Hippocampal formation (tissue), 2 donors: ENCODE results near the gene KIAA1671.
"Not testable (repeated sequence)": the region's sequence is repeated elsewhere in the genome, so short reads cannot be mapped to it uniquely, and the experiment has no call there.

Experiments used
- DNase-seq, 2 donors: peaks; one replicate each; lab custom pipeline; 2025; lab: John Stamatoyannopoulos, UW

The KIAA1671 gene

DNA sequence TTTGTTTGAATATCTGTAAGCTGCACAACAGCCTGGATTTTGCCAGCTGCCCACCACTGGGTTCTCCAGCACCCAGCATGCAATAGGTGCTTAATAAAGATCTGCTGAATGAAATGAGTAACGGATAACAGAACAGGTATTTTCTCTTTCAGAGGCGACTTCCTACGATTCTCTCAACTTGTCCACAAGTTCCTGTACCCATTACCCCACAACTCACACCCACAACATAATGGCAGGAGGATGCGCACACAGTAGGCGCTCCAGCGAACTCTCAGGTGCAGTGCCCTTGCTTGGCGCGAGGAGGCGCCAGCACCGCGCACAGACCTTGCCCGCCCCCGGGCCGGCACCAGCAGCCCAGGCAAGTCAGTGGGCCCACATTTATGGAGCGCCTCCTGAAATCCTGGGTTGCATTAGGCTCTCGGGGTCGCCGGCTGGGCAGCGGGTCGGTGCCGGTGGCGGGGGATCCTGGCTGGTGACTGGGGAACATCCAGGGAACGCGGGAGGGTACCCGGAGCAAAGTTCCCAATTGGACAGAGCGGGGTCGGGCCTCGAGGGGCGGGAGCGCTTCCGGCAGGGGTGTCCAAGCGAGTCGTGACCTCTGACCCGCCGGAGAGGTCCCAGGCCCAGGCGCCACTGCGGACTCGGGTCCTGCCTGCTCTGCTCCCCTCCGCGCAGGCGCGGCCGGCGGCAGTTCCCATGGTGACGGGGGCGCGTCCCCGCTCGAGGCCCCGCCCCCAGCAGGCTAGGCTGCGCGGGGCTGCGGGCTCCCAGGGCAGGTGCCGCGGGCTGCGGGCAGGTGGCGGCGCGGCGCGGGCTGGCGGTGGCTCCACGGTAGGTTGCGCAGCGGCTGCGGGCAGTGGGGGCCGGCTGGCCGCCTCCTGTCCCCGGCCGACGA, at the start of gene KIAA1671:
TSS of gene KIAA1671 (plus strand) at position 775 of the 895 bp plus-strand sequence. CDS start 75,284 bp downstream, outside the sequence.
- DNase-seq, result peak; percentile 58 to 75

DNA sequence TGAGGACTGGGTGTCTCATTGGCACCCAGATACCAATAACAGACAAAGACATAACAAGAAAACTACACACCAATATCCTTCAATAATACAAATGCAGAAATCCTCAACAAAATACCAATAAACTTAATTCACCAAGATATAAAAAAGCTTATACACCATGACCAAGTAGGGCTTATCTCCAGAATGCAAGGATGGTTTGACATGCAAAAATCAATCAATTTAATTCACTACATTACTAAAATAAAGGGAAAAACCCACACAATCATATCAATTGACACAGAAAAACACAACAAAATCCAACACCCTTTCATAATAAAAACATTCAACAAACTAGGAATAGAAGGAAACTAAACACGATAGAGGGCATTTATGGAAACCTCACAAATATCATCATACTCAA, 46.6 kb upstream of the KIAA1671 start:
- DNase-seq, result no peak

DNA sequence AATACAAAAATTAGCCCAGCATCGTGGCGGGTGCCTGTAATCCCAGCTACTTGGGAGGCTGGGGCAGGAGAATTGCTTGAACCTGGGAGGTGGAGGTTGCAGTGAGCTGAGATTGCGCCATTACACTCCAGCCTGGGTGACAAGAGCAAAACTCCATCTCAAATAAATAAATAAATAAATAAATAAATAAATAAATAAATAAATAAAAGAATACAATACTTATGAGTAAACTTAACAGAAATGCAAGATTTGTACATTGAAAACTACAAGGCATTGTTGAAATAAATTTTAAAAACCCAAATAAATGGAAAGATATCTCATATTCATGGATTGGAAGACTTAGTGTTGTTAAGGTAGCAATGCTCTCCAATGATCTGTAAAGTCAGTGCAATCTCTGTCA, 45.4 kb upstream of the KIAA1671 start:
- DNase-seq, result not testable (repeated sequence)

DNA sequence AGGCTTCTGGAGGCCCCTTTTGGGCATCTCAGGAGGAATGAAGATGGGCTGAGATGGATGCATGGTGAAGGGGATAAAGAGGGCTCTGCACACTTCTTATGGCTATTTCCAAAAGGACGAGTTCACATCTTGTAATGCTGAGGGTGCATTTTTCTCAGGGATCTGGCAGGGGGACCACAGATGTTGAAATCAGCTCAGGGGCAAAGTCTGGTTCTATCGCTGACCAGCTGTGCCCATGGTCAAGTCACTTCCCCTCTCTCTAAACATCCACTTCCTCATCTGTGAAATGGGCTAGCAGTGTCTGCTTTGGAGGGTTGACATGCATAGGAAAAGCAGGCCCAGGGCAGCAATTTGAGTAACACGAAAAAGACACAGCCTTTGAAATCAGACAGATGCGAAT, 32.5 kb upstream of the KIAA1671 start:
- DNase-seq, result no peak

DNA sequence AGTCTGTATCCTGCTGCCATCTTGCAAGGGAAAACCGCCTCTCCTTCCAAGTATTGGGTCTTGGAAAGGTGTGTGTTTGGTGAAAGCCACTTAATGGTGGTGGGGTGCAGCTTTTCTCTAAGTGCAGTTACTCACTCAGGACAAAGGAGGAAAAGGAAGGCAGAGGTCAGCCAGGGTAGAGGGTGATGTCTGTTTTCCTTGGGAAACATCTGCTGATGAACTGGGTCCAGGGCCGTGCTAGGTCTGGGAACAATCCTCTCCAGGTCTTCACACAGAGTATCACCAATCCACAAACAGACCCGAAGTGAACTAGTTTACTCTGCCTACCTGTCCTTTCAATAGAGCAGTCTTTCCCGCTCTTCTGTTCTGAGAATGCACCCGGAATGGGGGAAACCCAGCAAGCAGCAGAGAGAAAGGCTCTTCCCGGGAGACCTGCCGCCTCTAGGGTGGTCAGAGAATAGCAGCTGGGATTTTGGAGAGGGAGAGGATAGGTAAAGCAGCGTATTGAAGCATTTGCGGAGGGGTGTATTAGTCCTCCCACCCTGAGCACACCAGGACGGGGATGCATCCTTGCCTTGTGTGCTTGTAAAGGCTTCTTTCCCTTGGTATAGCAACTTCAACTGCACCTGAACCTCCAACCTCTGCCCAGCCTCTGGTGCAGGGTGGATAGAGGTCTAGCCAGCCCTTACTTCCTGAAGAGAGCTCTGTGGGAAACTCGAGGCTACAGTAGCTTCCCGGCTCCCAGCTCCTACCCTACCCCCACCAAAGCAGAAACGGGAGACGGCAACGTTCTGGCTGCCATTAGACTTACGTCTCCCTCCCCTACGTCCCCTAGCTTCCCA, 26.7 kb upstream of the KIAA1671 start:
- no peak for DNase-seq

DNA sequence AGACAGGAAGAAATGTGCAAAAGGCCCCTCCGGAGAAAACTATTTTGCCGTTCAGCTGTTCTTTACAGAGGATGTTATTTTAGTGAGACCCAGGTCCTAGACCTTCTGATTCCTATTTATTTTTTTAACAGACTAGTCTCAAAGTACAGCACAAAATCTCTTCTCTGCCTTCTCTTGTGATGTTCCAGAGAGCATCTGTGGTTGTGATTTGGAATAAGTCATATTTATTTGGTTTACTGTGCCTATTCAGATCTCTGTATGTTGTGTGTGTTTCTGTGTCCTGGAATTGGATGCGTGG, 26.1 kb upstream of the KIAA1671 start:
- no peak for DNase-seq

DNA sequence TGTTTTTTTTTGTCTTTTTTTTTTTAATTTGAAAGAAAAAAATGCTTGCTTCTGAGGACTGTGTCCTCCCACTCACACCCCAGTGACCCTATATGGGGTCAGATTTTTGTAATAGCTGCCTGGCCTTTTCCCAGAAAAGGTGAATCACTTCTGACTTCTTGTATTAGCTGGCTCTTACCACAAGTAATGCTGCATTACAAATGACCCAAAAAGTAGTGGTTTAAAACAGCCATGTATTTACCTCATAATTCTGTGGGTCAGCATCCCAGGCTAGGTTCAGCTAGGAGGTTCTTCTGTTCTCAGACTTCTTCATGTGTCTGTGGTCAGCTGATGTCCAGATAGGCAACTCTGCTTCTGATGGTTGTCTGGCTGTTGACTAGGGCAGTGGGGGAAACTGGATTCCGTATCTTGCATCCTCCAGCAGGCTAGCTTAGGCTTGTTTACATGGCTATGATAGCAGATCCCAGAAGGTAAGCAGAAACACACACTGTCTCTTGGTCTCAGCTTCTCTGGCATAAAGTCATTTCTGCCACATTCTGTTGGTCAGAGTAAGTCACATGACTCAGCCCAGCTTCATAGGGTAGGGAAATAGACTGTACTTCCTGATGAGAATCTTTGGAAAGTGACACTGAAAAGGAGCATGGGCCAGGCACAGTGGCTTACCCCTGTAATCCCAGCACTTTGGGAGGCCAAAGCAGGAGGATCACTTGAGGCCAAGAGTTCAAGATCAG, 25.5 kb upstream of the KIAA1671 start:
- no peak for DNase-seq

DNA sequence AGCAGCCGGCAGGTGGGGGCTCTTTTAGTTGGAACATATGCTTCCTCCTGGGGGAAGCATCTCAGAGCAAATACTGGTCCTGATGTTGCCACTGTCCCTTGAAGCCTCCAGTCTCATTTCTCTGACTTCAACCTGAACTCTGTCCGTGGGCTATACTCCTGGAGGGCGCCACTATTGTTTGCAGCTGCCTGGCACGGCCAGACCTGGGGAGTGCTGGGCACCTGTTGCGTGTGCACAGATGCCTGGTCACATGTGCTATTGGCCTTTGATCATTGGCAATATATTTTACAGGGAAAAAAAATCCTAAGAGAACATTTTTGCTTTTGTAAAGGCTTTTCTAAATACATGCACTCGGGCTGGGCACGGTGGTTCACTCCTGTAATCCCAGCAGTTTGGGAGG, 24.2 kb upstream of the KIAA1671 start:
- DNase-seq, result no peak

DNA sequence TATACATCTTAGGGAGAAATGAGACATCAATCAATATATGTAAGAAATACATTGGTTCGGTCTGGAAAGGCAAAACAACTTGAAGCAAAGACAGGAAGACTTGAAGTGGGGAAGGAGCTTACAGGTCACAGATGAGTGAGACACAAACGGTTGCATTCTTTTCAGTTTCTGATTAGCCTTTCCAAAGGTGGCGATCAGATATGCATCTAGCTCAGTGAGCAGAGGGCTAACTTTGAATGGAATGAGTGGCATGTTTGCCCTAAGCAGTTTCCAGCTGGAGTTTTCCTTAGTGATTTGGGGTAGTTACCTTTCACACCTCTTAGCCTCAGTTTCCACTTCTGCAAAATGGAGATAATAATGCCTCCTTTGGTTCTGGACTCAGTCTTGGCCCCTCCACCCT, 21.8 kb upstream of the KIAA1671 start:
- DNase-seq, result no peak

DNA sequence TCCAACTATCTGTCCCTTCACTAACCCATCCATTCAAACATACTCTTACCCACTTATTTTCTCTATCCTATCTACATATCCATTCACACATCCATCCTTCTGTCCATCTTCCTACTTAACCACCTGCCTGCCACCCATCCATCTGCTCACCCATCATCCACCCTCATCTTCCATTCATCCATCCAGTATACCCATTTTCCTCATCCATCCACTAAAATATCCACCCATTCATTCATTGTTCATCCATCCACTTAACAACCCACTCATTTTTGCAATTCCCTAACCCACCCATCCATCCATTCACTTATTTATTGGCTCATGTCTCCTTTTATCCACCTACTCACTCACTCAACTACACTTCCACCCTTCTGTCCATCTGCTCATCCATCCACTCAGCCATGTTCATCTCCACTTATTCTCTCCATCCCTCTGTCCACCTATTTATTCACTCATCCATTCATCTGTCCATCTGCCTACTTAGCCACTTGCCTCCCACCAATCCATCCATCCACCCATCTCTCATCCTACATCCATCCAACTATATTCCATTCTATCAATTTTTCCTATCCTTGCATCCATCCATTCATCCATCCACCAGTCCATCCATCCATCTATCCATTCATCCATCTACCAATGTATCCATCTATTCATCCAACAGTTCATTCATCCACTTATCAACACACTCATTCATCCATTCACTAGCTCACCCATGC, 16.6 kb upstream of the KIAA1671 start:
- no peak for DNase-seq

DNA sequence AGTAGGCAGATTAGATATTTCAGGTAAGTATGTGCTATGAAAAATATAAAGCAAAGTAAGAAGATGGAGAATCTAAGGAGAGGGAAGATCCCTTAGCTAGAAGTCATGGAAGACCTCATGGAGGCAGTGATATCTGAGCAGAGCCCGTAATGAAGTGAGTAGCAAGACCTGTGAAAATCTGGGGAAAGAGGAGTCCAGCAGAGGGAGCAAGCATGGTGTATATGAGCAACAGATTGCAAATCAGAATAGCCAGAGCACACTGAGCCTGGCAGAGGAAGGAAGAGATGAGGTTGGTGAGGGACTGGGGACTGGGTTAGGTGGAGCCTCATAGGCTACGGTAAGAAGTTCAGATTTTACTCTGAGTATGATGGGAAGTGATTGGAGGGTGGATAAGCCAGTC, 15.4 kb upstream of the KIAA1671 start:
- no peak for DNase-seq

DNA sequence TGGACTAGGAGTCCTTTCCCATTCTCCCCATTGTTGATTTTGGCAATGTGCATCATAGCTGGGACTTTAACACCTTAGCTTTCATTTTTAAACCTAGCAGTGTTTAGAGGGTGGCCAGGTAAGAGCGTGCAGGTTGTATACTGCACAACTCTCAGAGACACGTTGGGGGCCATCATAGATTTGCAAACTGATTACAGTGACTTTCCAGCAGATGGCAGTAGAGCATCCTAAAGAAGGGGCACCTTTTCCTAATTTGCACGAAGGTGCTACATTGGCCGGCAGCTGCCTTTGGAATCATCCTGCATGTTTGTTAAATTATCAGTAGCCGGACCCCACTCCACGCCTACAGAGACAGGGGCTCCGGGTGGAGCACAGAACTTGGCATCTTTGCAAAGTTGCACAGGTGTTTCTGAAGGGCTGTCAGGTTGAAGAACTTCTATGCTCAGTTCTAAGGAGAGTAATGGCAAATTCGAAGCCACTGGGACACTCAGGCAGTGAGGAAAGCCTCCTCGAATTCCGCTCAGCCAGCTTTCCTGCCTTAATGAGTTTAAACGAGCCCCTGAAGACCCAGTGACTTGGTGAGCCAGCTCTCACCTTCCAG, 13.7 kb upstream of the KIAA1671 start:
- DNase-seq, result no peak

DNA sequence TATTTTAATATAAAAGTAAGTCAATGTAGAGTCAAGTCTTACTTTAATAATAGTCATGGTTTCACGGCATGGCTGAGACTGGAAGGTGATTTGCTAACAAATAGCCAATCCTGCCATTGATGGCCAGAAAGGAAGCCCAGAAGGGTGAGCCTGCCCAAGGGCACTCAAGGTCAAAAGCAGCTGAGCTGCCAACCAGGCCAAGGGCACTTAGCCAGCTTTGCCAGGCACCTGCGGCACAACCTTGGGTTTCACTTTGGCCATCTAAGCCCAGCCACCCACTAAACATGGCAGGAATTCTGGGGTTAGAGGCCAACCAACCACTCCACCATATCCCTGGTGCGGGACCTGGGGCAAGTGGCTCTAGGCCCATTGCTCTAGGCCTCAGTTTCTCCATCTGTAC, 10.2 kb upstream of the KIAA1671 start:
- DNase-seq, result no peak

DNA sequence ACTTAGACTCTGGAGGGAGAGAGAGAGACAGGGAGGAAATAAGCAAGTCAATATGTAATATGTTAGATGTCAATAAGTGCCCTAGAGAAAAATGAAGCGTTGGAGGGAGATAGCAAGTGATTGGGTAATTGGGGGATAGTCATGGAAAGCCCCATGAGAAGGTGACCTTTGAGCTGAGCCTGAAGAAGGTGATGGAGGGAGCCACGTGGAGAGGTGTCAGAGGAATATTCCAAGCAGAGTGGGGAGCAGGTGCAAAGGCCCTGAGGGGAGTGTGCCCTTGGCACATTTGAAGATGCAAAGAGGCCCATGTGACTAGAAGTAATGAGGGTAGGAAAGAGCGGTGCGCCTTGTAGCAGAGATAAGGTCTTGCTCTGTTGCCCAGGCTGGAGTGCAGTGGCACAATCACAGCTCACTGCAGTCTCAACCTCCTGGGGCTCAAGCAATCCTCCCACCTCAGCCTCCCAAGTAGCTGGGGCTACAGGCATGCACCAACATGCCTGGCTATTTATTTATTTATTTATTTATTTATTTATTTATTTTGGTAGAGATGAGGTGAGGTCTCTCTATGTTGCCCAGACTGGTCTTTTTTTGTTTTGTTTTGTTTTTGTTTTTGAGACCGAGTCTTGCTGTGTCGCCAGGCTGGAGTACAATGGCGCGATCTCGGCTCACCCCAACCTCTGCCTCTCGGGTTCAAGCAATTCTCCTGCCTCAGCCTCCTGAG, 8.1 kb upstream of the KIAA1671 start:
- no peak for DNase-seq

DNA sequence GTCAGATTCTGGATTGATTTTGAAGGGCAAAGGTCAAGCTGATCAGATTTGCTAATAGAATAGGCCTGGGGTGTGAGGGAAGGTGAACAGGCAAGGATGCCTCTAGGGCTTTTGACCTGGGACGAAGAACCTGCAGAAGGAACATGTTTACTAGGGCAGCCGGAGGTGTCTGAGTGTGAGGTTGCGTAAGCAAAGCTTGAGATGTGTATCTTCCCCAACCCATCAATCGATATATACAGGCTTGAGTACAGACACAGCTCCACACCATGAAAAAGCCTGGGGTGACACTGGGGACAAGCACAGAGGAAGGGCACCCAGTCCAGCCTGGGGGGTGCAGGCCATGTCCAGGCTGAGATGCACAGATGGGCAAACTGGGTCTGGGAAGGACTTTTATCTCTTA, 7.1 kb upstream of the KIAA1671 start:
- no peak for DNase-seq

DNA sequence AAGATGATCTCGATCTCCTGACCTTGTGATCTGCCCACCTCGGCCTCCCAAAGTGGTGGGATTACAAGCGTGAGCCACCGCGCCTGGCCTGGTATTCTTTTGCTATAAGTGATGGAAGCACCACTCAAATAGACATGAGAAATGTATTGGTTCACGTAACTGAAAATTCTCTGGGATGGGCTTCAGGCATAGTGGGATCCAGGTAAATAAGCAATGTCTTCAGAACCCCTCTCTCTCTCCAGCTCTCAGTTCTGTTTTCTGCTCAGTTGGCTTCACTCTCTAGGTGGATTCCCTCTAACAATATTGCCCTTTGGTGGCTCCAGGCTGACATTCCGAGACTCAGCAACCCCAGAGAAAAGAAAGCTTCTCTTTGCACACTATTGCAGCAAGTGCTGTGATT, 5.1 kb upstream of the KIAA1671 start:
- DNase-seq, result no peak

DNA sequence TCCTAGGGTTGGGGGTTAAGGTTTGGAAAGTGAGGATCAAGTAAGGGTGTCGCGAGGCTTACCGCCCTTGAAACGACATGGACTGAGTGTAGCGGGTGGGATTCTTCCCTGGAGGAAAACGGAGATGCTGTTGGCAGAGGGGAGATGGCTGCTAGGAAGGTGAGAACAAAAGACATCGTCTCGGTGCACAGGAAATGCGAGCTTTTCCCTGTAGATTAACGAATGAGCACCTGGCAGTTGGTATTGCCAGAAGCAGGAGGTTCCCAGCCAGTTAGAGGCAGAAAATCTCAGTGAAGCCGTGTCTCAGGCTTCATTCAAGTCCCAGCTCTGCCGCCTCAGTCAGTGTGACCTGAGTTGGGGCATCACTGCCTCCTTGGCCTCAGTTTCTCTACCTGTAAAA, 4.6 kb upstream of the KIAA1671 start:
- DNase-seq, result no peak

DNA sequence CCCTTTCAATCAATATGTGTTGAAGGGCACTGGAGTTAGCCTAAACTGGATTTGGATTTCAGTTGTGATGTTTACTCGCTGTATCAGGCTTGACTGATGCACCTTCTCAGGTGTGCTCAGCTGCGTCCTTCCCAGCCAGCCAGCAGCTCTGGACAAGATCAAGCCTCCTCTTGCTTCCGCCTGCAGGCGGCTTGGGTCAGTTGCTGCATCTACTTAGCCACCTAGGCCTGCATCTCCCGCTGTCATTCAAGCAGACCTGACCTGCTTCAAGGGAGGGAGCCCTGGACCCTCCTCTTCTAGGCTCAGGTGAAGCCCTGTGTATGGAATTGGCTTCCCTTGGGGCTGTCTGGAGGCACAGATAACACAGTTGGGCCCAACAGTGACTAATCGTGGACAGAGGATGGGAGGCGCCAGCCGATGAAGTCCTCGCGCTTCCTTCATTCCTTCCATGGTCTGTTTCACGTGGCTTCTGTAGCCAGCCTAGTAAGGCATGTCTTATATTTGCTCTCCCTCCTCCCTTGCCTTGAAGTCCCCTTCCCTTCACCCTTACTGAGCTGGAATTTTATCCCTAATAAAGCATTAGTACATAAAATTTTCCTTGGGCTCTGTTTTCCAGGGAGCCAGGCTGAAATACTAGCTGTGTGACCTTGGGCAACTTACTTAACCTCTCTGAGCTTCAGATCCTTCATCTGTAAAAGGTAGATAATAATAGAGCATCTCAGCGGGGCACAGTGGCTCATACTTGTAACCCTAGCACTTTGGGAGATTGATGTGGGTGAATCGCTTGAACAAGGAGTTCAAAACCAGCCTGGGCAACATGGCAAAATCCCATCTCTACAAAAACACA, 3.9 kb upstream of the KIAA1671 start:
- no peak for DNase-seq

DNA sequence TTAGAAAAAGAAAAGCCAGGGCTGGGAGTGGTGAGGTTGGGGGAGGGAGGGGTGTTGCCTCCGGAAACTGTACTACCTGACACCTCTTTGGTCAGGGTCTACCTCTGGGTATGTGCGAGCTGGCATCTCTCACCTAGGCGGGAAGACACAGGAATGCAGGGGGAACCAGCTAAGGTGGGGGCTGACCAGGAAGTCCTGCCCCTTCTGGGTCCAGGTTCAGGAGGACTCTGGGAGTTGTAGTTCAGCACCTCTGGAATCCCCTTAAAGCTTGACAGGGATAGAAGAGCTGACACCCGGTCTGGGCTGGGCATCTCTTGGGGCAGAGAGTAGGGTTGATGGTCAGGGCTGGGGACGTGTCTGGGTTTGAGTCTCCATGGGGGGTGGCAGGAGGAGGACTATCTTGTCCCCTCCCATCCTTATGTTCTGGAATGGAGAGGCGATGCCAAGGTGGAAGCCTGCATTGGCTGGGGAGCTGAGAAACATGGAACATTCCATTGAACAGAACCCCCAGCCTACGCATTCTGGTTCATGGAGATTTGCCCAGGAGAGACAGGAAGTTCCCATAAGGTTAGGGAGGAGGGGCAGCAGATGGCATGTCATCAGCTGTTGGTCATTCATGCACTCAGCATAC, 2.1 kb upstream of the KIAA1671 start:
- no peak for DNase-seq
